ENCODE measurements around the gene RASGEF1C.

DNA sequence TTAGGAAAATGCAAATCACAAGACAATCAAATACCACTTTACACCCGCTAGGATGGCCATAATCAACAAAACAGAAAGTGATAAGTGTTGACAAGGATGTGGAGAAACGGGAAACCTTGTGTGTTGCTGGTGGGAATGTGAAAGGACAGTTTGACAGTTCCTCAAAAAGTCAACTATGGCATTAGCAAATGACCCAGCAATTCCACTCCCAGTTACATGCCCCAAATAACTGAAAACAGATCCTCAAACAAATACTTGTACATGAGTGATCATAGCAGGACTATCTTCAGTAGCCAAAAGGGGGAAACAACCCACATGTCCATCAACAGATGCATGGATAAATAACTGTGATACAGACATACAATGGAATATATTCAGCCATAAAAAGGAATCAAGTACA, 21.2 kb downstream of the RASGEF1C start:
- TF ChIP-seq, protein P1, sequence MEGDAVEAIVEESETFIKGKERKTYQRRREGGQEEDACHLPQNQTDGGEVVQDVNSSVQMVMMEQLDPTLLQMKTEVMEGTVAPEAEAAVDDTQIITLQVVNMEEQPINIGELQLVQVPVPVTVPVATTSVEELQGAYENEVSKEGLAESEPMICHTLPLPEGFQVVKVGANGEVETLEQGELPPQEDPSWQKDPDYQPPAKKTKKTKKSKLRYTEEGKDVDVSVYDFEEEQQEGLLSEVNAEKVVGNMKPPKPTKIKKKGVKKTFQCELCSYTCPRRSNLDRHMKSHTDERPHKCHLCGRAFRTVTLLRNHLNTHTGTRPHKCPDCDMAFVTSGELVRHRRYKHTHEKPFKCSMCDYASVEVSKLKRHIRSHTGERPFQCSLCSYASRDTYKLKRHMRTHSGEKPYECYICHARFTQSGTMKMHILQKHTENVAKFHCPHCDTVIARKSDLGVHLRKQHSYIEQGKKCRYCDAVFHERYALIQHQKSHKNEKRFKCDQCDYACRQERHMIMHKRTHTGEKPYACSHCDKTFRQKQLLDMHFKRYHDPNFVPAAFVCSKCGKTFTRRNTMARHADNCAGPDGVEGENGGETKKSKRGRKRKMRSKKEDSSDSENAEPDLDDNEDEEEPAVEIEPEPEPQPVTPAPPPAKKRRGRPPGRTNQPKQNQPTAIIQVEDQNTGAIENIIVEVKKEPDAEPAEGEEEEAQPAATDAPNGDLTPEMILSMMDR (conservative IDR thresholded peaks at IDR 0.05; ENCODE audit: low read depth in 2 of 2), result no peak
- TF ChIP-seq EZH2 (IDR thresholded peaks at IDR 0.05; ENCODE audit: low read depth, unreplicated experiment) (no peak), POLR2AphosphoS5 (IDR thresholded peaks at IDR 0.05; ENCODE audit: low read depth) (no peak), ZNF114 (CRISPR knock-in tag; IDR thresholded peaks at IDR 0.05) (no peak), JUNB (IDR thresholded peaks at IDR 0.05; ENCODE audit: unreplicated experiment) (no peak), CREB1 (CRISPR knock-in tag; IDR thresholded peaks at IDR 0.05; ENCODE audit: low read depth) (no peak), EZH2phosphoT487 (IDR thresholded peaks at IDR 0.05; ENCODE audit: unreplicated experiment) (no peak), NANOG (IDR thresholded peaks at IDR 0.05; ENCODE audit: borderline replicate concordance) (no peak), ZNF331 (CRISPR knock-in tag; IDR thresholded peaks at IDR 0.05; ENCODE audit: low read depth) (no peak)
- TF ChIP-seq, protein P2, sequence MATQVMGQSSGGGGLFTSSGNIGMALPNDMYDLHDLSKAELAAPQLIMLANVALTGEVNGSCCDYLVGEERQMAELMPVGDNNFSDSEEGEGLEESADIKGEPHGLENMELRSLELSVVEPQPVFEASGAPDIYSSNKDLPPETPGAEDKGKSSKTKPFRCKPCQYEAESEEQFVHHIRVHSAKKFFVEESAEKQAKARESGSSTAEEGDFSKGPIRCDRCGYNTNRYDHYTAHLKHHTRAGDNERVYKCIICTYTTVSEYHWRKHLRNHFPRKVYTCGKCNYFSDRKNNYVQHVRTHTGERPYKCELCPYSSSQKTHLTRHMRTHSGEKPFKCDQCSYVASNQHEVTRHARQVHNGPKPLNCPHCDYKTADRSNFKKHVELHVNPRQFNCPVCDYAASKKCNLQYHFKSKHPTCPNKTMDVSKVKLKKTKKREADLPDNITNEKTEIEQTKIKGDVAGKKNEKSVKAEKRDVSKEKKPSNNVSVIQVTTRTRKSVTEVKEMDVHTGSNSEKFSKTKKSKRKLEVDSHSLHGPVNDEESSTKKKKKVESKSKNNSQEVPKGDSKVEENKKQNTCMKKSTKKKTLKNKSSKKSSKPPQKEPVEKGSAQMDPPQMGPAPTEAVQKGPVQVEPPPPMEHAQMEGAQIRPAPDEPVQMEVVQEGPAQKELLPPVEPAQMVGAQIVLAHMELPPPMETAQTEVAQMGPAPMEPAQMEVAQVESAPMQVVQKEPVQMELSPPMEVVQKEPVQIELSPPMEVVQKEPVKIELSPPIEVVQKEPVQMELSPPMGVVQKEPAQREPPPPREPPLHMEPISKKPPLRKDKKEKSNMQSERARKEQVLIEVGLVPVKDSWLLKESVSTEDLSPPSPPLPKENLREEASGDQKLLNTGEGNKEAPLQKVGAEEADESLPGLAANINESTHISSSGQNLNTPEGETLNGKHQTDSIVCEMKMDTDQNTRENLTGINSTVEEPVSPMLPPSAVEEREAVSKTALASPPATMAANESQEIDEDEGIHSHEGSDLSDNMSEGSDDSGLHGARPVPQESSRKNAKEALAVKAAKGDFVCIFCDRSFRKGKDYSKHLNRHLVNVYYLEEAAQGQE (IDR thresholded peaks at IDR 0.05; ENCODE audit: unreplicated experiment), result no peak

All from GM23338 (cell line).